CD4-positive, alpha-beta T cell treated with Interleukin-6 for 4 hours (primary cell): Measurements from ENCODE around the gene ALDH1B1.

Experiments used
- DNase-seq: peaks from one replicate; pipeline ENCODE4 v3.0.0-alpha.2; 2020; ENCODE audit warnings: mixed read lengths

ALDH1B1 gene

DNA sequence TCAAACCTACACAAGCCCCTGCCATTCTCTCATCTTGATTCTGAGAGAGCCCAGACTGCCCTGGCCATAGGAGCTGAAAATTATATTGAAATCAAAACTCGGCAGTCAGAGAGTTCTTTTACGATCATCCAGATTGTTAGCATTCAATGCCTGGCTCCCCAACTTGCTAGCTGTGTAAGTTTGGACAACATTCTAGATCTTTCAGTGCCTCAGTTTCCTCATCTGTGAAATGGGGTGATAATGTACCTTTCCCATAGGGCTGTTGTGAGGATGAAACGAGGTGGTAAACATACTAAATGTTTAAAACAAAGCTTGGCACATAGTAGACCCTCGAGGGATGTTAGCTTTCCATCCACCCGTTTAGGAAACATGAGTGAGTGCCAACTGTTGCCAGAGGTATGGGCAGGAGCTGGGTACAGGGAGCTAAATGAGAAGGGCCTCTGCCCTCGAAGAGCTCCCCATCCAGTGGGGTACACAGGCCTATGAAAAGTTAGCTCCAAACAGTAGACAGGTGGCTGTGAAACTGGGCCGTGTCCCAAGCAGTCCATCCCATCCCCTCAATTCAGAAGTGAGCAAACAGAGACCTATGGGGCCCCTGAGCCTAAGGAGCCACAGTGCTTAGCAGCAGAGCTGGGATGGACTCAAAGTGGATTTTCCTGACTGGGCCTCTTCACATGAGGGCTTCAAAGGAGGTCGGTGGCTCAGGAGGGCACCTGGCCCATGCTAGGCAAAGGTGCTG is 49.0 kb downstream of the ALDH1B1 start:
- no peak for DNase-seq

DNA sequence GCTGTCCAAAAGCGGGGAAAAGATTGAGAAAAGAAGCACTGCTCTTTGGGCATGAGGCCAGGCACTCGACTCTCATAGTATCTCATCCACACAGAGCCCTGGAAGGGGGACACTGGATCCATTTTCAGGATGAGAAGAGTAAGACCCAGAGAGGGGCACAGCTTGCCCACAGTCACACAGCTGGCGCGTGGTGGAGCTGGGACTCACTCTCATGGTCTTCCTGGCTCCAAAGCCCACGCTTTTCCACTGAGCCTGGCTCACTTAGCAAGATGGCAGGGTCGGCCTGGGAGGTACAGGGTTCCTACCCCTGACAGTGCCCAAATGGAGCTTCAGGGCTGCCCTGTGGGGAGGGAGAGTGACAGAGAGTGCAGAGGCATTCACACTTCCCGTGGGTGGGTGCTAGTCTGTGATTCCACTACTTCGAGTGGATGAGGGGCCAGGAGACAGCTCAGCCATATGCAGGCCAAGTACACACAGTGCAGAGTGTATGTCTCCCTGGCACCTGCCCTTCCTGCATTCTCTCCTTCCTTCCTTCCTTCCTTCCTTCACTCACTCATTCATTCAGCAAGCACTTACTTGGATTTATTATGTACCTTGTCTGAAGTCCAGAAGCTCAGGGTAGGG is 50.1 kb downstream of the ALDH1B1 start:
- DNase-seq = no peak

DNA sequence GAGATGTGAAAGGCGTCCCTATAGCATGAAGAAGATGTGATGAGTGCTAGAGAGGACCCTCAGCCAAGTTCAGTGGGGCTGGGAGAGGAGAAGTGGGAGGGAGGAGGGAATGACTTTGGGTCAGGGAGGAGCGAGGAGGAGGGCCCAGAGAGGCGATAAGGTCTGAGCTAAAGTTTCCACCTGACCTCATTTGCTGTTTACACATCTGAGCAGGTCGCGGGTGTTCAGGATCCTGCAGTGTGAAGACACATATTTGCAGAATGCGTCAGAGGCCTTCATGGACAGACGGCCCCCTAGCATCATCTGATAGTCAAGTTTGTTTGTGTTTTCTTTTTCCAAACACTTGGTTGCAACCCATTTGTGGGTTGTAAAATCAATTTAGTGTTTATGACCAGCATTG is 50.7 kb downstream of the ALDH1B1 start:
- DNase-seq = no peak

DNA sequence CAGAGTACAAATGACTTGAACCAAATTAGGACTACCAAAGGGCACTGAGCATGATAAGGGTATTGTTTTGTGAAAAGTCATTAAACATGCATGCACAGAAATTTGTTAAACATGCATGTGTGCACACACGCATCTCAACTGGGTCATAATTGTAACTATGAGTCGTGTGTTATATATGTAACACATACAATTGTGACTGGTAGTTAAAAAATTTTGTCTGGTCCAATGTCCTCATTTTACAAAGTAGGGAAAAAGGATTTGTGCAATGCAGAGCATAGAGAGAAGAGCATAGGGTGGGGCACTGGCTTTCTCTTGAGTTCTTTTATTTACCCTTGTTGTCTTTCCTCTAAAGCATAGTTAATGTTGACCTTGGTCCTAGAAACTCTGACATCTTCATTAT is 51.1 kb downstream of the ALDH1B1 start:
- DNase-seq = no peak

GRCh38 chr9:38445154-38446043 is 52.9 kb downstream of the ALDH1B1 start:
- no peak for DNase-seq

DNA sequence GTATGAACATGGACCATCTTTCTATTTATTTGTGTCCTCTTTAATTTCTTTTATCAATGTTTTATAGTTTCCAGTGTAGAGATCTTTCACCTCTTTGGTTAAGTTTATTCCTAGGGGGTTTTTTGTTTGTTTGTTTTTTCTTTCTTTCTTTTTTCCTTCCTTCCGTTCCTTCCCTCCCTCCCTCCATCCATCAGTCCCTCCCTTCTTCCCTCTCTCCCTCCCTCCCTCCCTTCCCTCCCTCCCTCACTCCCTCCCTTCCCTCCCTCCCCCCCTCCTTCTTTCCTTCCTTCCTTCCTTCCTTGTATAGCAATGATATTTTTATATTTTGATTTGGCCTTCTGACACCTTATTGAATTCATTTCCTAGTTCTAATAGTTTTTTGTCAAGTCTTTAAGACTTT is 55.2 kb downstream of the ALDH1B1 start:
- DNase-seq = no peak
